A673 (cell line): ENCODE results near the gene INPP4A.

Experiments used
- EZH2 ChIP-seq: fragments of 200-600 bp; sonication (generic); IDR thresholded peaks from 2 replicates; pipeline ENCODE4 v1.6.1; 2017; ENCODE audit warnings: borderline replicate concordance, low read depth, mild to moderate bottlenecking, mixed read lengths, antibody characterized with exemption, low read length; ENCODE audit not compliant: poor library complexity, severe bottlenecking
- TF ChIP-seq, protein P1 (sequence below): fragments of 300-800, 200-600 bp; sonication (generic); conservative IDR thresholded peaks from 2 replicates; pipeline ENCODE4 v1.5.1; 2017; ENCODE audit warnings: low read depth, mild to moderate bottlenecking, antibody characterized with exemption, low read length, moderate library complexity, mixed read lengths

DNA sequence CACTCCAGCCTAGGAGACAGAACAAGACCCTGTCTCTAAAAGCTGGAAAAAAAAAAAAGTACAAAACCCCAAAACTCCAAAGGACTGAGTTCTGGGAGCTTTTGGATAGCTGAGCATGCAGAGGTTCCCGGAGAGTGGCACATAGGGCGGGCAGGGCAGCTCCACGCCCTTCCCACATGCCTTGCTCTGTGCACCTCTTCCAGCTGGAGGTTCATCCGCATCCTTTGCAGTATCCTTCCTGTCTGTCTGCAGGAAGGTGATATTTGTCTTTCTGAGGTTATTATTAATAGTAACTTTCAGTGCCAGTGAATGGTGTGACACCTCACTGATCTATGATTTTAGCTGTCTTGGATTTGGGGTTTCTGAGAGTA lies 70.2 kb downstream of the INPP4A start:
- TF ChIP-seq, protein P1, sequence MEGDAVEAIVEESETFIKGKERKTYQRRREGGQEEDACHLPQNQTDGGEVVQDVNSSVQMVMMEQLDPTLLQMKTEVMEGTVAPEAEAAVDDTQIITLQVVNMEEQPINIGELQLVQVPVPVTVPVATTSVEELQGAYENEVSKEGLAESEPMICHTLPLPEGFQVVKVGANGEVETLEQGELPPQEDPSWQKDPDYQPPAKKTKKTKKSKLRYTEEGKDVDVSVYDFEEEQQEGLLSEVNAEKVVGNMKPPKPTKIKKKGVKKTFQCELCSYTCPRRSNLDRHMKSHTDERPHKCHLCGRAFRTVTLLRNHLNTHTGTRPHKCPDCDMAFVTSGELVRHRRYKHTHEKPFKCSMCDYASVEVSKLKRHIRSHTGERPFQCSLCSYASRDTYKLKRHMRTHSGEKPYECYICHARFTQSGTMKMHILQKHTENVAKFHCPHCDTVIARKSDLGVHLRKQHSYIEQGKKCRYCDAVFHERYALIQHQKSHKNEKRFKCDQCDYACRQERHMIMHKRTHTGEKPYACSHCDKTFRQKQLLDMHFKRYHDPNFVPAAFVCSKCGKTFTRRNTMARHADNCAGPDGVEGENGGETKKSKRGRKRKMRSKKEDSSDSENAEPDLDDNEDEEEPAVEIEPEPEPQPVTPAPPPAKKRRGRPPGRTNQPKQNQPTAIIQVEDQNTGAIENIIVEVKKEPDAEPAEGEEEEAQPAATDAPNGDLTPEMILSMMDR: no peak
- no peak for TF ChIP-seq EZH2
